ENCODE data around the gene MBD1.
A peak's percentile ranks its signal among the peaks of the same experiment; 100 is the strongest.
"Not testable (repeated sequence)": the region's sequence is repeated elsewhere in the genome, so short reads cannot be mapped to it uniquely, and the experiment has no call there.

MBD1 gene

DNA sequence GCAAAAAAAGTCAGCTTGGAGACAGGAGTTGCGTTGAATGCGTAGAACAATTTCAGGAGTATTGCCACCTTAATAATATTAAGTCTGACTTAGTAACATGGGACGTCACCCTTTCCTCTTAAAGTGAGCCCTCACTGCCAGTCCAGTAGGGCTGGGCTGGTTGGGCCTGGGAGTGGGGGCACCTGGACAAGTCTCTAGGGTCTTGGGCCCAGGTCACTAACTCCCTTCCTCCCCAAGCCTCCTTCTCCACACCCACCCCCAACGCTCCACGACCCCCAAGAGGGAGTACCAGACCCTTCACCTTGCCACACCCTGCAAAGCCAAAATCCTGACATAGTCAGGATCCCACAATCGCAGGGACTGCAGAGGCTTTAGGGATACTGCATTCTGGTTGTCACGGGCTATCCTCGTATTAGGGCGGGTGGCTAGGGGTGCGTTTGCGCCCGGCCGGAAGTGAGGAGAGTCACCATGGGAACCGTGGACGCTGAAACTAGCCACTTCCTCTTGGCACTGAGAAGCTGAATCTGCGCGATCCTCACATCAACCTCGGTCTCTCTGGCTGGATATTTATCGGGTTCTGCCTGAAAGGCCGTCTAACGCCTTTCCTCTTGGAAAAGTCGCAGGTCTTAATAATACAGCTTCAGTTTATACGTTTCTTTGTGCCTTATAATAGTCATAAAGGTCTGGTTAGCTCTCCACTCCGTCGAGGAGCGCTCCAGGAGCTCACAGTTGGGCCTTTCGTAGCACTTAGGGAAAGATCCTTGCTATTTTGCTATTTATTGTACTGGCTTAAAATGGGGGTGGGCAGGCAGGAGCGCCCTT lies 16.5 kb upstream of the MBD1 start:
- DNase-seq (ENCODE audit: extremely low spot score) = no peak
- TF ChIP-seq FOXK2 (IDR thresholded peaks at IDR 0.05) = no peak
- no peak for TF ChIP-seq ELF4 (IDR thresholded peaks at IDR 0.05)
- TF ChIP-seq CTBP1 (IDR thresholded peaks at IDR 0.05; ENCODE audit: borderline replicate concordance) = no peak
- ChIA-PET CTCF (no interaction called here), POLR2A (no interaction called here)

DNA sequence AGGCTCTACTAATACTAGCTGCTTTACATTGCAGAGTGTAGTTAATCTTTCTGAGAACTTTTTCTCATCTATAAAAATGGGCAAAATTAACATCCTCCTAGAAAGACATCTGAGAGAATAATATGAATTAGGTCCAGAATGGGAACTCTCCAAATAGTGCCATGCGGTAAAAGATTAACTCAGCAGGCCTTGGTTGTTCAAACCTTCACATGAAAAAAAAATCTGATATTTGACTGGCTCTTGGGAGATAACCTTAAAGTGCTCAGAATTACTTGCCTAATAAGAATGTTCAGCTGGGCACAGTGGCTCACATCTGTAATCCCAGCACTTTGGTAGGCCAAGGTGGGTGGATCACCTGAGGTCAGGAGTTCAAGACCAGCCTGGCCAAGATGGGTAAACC lies 11.7 kb upstream of the MBD1 start:
- TF ChIP-seq NFRKB (IDR thresholded peaks at IDR 0.05) (no peak), BHLHE40 (IDR thresholded peaks at IDR 0.05; ENCODE audit: borderline replicate concordance) (no peak), LEF1 (IDR thresholded peaks at IDR 0.05; ENCODE audit: borderline replicate concordance) (no peak), FOXK2 (IDR thresholded peaks at IDR 0.05) (no peak), ZNF384 (IDR thresholded peaks at IDR 0.05) (no peak), FOXM1 (IDR thresholded peaks at IDR 0.05; ENCODE audit: borderline replicate concordance) (no peak), L3MBTL2 (conservative IDR thresholded peaks at IDR 0.05) (no peak)
- ChIA-PET POLR2A (no interaction called here), CTCF (no interaction called here)
- DNase-seq (ENCODE audit: extremely low spot score) = no peak

DNA sequence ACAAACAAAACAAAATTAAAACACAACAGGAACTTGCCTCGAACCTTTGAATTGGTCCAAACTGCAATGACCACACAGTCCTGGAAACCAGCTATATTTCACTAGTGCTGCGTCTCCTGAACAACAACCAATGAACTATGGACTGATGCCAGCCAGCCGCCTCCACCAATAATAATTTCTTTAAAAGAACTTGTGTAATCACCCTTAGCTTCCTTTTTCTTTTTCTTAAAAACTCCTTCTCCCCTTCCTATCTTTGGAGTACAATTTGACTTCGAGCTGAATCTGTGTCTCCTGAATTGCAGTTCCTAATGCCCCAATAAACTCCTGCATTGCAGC lies 7.8 kb upstream of the MBD1 start:
- DNase-seq (ENCODE audit: extremely low spot score) = no peak
- CTCF ChIA-PET = no interaction called here
- POLR2A ChIA-PET = no interaction called here
- TF ChIP-seq, protein P1, sequence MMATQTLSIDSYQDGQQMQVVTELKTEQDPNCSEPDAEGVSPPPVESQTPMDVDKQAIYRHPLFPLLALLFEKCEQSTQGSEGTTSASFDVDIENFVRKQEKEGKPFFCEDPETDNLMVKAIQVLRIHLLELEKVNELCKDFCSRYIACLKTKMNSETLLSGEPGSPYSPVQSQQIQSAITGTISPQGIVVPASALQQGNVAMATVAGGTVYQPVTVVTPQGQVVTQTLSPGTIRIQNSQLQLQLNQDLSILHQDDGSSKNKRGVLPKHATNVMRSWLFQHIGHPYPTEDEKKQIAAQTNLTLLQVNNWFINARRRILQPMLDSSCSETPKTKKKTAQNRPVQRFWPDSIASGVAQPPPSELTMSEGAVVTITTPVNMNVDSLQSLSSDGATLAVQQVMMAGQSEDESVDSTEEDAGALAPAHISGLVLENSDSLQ (IDR thresholded peaks at IDR 0.05) = no peak
- TF ChIP-seq BHLHE40 (IDR thresholded peaks at IDR 0.05; ENCODE audit: borderline replicate concordance) = no peak
- no peak for TF ChIP-seq SP1 (IDR thresholded peaks at IDR 0.05)
- TF ChIP-seq ZNF384 (IDR thresholded peaks at IDR 0.05) = no peak
- no peak for TF ChIP-seq ELF4 (IDR thresholded peaks at IDR 0.05)
- no peak for TF ChIP-seq FOXM1 (IDR thresholded peaks at IDR 0.05; ENCODE audit: borderline replicate concordance)
- no peak for TF ChIP-seq LEF1 (IDR thresholded peaks at IDR 0.05; ENCODE audit: borderline replicate concordance)
- TF ChIP-seq SUZ12 (IDR thresholded peaks at IDR 0.05) = no peak
- TF ChIP-seq FOXK2 (IDR thresholded peaks at IDR 0.05) = no peak
- no peak for TF ChIP-seq ARNT (IDR thresholded peaks at IDR 0.05)
- no peak for TF ChIP-seq FOXA1 (IDR thresholded peaks at IDR 0.05)
- TF ChIP-seq HDGF (IDR thresholded peaks at IDR 0.05; ENCODE audit: borderline replicate concordance) = no peak
- TF ChIP-seq NFRKB (IDR thresholded peaks at IDR 0.05) = no peak
- TF ChIP-seq L3MBTL2 (conservative IDR thresholded peaks at IDR 0.05) = no peak
- TF ChIP-seq CTBP1 (IDR thresholded peaks at IDR 0.05; ENCODE audit: borderline replicate concordance) = no peak
- TF ChIP-seq TARDBP (IDR thresholded peaks at IDR 0.05) = no peak

DNA sequence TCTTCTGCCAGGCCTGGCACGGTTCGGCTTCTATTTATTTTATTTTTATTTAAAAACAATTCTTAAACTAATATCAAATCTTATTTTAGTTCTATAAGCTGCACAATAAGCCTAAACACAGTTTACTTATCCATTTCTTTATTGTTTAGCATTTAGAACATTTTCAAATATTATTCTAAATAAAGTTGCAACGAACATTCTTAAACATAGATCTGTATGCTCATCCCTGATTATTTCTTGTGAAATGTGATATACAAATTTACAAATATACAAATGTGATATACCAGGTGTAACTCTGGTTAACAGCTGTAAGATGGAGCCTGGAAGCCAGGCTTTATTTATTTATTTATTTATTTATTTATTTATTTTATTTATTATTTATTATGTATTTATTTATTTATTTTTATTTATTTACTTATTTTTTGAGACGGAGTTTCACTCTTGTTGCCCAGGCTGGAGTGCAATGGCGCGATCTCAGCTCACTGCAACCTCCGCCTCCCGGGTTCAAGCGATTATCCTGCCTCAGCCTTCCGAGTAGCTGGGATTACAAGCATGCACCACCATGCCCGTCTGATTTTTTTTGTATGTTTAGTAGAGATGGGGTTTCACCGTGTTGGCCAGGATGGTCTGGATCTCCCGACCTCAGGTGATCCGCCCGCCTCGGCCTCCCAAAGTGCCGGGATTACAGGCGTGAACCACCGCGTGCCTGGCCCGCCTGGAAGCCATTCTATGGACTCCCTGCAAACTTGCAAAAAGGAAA lies 7.2 kb upstream of the MBD1 start:
- POLR2A ChIA-PET; DNase-seq (ENCODE audit: extremely low spot score); CTCF ChIA-PET: not testable (repeated sequence)

DNA sequence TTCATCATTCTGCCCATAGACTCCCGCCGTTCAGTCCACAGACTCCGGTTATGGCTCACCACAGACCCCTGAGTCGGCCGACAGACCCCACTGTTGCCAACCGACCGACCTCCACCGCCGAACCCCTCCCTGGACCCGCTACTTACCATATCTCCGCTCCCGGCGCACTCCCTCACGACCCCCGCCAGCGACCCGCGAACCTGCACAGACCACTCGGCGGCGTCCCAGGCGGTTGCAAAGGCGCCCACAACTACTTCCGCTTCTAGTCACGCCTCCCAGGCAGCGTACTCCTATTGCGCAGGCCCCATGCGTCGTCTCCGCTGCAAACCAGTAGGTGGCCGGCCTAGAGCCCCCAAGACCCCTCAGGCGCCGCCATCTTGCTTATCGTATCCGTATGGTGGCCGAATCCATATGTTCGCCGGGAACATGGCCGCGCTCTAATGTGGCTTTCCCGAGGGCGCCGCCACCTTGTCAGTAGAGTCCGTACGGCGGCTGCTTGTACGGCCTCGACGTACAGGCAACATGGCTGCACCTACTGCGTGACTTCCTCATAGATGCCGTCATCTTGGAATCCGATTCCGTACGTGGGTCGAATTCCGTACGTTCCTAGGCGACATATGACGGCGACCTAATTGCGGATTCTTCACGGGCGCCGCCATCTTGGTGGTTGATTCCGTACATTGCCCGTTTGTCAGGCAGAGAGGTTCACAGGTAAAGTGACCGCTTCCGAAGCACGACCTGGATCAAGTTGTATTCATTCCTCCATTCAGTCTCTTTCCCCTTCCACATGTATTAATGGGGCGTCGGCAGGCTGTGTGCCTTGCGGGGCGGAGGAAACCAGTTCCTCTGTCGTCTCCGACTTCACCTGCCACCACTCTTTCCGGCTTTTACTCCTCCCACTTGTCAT lies 6.4 kb upstream of the MBD1 start, which contains the start of gene CXXC1:
Gene CXXC1 (minus strand): TSS at position 252 of the 907 bp plus-strand sequence. CDS start 103 bp downstream, at position 149.
- TF ChIP-seq CTBP1 (IDR thresholded peaks at IDR 0.05; ENCODE audit: borderline replicate concordance) (no peak), FOXA1 (IDR thresholded peaks at IDR 0.05) (no peak), TARDBP (IDR thresholded peaks at IDR 0.05) (no peak), FOXM1 (IDR thresholded peaks at IDR 0.05; ENCODE audit: borderline replicate concordance) (no peak), BHLHE40 (IDR thresholded peaks at IDR 0.05; ENCODE audit: borderline replicate concordance) (no peak), SP1 (IDR thresholded peaks at IDR 0.05) (no peak), ELF4 (IDR thresholded peaks at IDR 0.05) (peak; percentile 35), L3MBTL2 (conservative IDR thresholded peaks at IDR 0.05) (no peak)
- TF ChIP-seq, protein P1 (IDR thresholded peaks at IDR 0.05) = no peak
- POLR2A ChIA-PET = no interaction called here
- CTCF ChIA-PET = no interaction called here

DNA sequence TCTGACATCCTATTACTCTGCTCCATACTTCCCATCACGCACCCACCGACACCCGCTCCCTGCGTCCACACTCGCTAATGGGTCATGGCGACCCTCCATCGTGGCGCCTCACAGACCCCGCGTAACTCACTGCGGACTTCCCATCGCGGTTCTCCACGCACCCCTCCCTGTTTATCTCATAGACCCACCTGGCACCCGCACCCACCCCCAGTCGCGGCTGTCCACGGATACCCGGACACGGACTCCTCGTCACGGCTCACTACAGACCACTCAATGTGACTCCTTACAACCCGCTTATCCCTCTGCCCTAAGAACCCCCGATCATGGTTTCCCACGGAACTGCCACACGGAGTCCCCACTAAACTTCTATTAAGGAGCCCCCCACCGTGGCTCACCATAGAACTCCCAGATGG lies 5.7 kb upstream of the MBD1 start:
- DNase-seq (ENCODE audit: extremely low spot score) = no peak
- ChIA-PET CTCF (no interaction called here), POLR2A (no interaction called here)
- TF ChIP-seq HDGF (IDR thresholded peaks at IDR 0.05; ENCODE audit: borderline replicate concordance) (no peak), FOXM1 (IDR thresholded peaks at IDR 0.05; ENCODE audit: borderline replicate concordance) (no peak), ZNF384 (IDR thresholded peaks at IDR 0.05) (no peak), SUZ12 (IDR thresholded peaks at IDR 0.05) (no peak), L3MBTL2 (conservative IDR thresholded peaks at IDR 0.05) (no peak), FOXK2 (IDR thresholded peaks at IDR 0.05) (no peak), BHLHE40 (IDR thresholded peaks at IDR 0.05; ENCODE audit: borderline replicate concordance) (no peak), SP1 (IDR thresholded peaks at IDR 0.05) (no peak), ARNT (IDR thresholded peaks at IDR 0.05) (no peak), TARDBP (IDR thresholded peaks at IDR 0.05) (no peak), NFRKB (IDR thresholded peaks at IDR 0.05) (no peak), ELF4 (IDR thresholded peaks at IDR 0.05) (no peak)
- TF ChIP-seq, protein P1 (IDR thresholded peaks at IDR 0.05) = no peak

More for the DNA sequence above, 6.4 kb upstream of the MBD1 start, which contains the start of gene CXXC1:
- peak; percentile 81 for DNase-seq (ENCODE audit: extremely low spot score)
